Measurements from ENCODE around the gene SAT2. TPM values are rescaled to one million over a fixed set of nuclear protein-coding genes. Genes with fewer than 3 reads are reported as not detected.
A peak's percentile ranks its signal among the peaks of the same experiment; 100 is the strongest.

SAT2 gene
- total RNA-seq, 1 donor, result 41.3 TPM

GRCh38 chr17:7668482-7668881 lies 40.9 kb upstream of the SAT2 start:
- Histone ChIP-seq H3K4me1 (ENCODE audit: insufficient read depth, low read length) (no peaks in the 10 kb centered on the region), H3K9me3 (ENCODE audit: low read depth, low read length) (peaks cover 1% of the 10 kb centered on the region), H2AFZ (ENCODE audit: low read length) (no peak overlapping the region), H3K27me3 (ENCODE audit: insufficient read depth, low read length) (no peaks in the 10 kb centered on the region), H3K4me3 (ENCODE audit: insufficient read depth, low read length) (no peak overlapping the region), H3K79me2 (ENCODE audit: insufficient read depth, low read length) (no peaks in the 10 kb centered on the region), H3K4me2 (ENCODE audit: insufficient read depth, low read length) (no peak overlapping the region), H3K36me3 (ENCODE audit: insufficient read depth, low read length) (peaks cover 19% of the 10 kb centered on the region), H3K27ac (ENCODE audit: low read depth, low read length) (no peak overlapping the region), H4K20me1 (ENCODE audit: insufficient read depth, low read length) (no peaks in the 10 kb centered on the region)
- TF ChIP-seq CTCF (IDR thresholded peaks at IDR 0.05; ENCODE audit: extremely low read depth, low read depth, low read length), result no peak
- no peak for DNase-seq (ENCODE audit: insufficient read length, low spot score, missing footprints)

- H3K4me1 ChIP-seq (ENCODE audit: insufficient read depth, low read length), result no peaks in the 10 kb centered on the region
- peaks cover 13% of the 10 kb centered on the region for H3K36me3 ChIP-seq (ENCODE audit: insufficient read depth, low read length)
Observed at GRCh38 chr17:7667656-7668406, 40.2 kb upstream of the SAT2 start.

GRCh38 chr17:7656958-7657609 lies 29.5 kb upstream of the SAT2 start:
- H3K4me3 ChIP-seq (ENCODE audit: insufficient read depth, low read length), result no peak overlapping the region
- H3K36me3 ChIP-seq (ENCODE audit: insufficient read depth, low read length), result no peaks in the 10 kb centered on the region
- H3K27ac ChIP-seq (ENCODE audit: low read depth, low read length), result no peak overlapping the region
- no peaks in the 10 kb centered on the region for H3K4me1 ChIP-seq (ENCODE audit: insufficient read depth, low read length)
- no peaks in the 10 kb centered on the region for H3K79me2 ChIP-seq (ENCODE audit: insufficient read depth, low read length)
- no peak for DNase-seq (ENCODE audit: insufficient read length, low spot score, missing footprints)
- TF ChIP-seq CTCF (IDR thresholded peaks at IDR 0.05; ENCODE audit: extremely low read depth, low read depth, low read length), result no peak
- H3K9me3 ChIP-seq (ENCODE audit: low read depth, low read length), result no peaks in the 10 kb centered on the region
- no peaks in the 10 kb centered on the region for H4K20me1 ChIP-seq (ENCODE audit: insufficient read depth, low read length)
- no peak overlapping the region for H2AFZ ChIP-seq (ENCODE audit: low read length)
- H3K27me3 ChIP-seq (ENCODE audit: insufficient read depth, low read length), result peaks cover 43% of the 10 kb centered on the region
- no peak overlapping the region for H3K4me2 ChIP-seq (ENCODE audit: insufficient read depth, low read length)

More at GRCh38 chr17:7667656-7668406, 40.2 kb upstream of the SAT2 start:
- Histone ChIP-seq H3K9me3 (ENCODE audit: low read depth, low read length) (no peaks in the 10 kb centered on the region), H3K4me3 (ENCODE audit: insufficient read depth, low read length) (no peak overlapping the region), H3K27ac (ENCODE audit: low read depth, low read length) (no peak overlapping the region), H2AFZ (ENCODE audit: low read length) (no peak overlapping the region), H4K20me1 (ENCODE audit: insufficient read depth, low read length) (no peaks in the 10 kb centered on the region), H3K4me2 (ENCODE audit: insufficient read depth, low read length) (no peak overlapping the region), H3K27me3 (ENCODE audit: insufficient read depth, low read length) (no peaks in the 10 kb centered on the region), H3K79me2 (ENCODE audit: insufficient read depth, low read length) (no peaks in the 10 kb centered on the region)
- TF ChIP-seq CTCF (IDR thresholded peaks at IDR 0.05; ENCODE audit: extremely low read depth, low read depth, low read length), result no peak
- peak; percentile 27 for DNase-seq (ENCODE audit: insufficient read length, low spot score, missing footprints)

- H3K27me3 ChIP-seq (ENCODE audit: insufficient read depth, low read length), result peaks cover 59% of the 10 kb centered on the region
- no peaks in the 10 kb centered on the region for H4K20me1 ChIP-seq (ENCODE audit: insufficient read depth, low read length)
- H3K9me3 ChIP-seq (ENCODE audit: low read depth, low read length), result no peaks in the 10 kb centered on the region
- H3K4me3 ChIP-seq (ENCODE audit: insufficient read depth, low read length), result no peak overlapping the region
- H3K4me1 ChIP-seq (ENCODE audit: insufficient read depth, low read length), result no peaks in the 10 kb centered on the region
- H3K36me3 ChIP-seq (ENCODE audit: insufficient read depth, low read length), result no peaks in the 10 kb centered on the region
- no peaks in the 10 kb centered on the region for H3K79me2 ChIP-seq (ENCODE audit: insufficient read depth, low read length)
- H2AFZ ChIP-seq (ENCODE audit: low read length), result no peak overlapping the region
- no peak overlapping the region for H3K4me2 ChIP-seq (ENCODE audit: insufficient read depth, low read length)
- no peak for TF ChIP-seq CTCF (IDR thresholded peaks at IDR 0.05; ENCODE audit: extremely low read depth, low read depth, low read length)
- no peak for DNase-seq (ENCODE audit: insufficient read length, low spot score, missing footprints)
- no peak overlapping the region for H3K27ac ChIP-seq (ENCODE audit: low read depth, low read length)
Observed at GRCh38 chr17:7655541-7655840, 27.9 kb upstream of the SAT2 start.

Measured in osteoblast (primary cell).